Measurements from ENCODE around the gene IL17D.
A peak's percentile ranks its signal among the peaks of the same experiment; 100 is the strongest.
"Not testable (repeated sequence)": the region's sequence is repeated elsewhere in the genome, so short reads cannot be mapped to it uniquely, and the experiment has no call there.

IL17D gene, protein sequence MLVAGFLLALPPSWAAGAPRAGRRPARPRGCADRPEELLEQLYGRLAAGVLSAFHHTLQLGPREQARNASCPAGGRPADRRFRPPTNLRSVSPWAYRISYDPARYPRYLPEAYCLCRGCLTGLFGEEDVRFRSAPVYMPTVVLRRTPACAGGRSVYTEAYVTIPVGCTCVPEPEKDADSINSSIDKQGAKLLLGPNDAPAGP

DNA sequence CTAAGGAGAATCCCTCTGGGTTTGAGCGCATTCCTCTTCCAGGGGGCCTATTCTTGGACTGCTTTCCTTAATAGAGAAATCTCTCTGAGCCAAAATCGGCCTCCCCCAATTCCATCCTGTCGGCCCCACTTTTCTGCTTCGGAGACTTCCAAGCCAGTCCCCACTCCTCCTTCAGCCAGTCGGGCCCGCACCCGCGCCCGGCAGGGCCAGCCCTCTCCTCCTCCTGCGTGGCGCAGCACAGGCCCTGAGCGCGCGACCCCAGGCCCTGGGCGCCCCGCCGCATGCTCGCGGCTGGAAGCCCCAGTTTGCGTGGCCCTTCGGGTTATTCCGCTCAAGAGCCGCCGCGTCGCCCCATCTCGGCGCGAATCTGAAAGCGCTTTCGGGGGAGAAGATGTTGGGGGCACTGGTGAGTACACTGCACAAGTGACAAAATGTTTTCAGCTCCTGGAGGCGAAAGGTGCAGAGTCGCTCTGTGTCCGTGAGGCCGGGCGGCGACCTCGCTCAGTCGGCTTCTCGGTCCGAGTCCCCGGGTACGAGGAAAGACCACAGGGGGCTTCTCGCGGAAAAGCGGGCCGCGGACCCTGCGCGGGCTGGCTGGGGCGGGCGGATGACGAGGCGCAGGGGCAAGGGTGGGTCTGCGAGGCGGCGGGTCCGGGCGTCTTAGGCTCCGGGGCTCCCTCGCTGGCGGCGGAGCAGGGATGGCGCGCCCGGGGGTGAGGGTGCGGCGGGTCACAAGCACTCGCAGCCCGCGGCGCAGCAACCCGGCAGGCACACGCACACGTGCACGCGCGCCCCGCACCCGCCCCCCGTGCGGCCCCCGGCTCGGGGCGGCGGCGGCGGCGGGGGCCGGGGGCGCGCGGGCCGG lies at the start of gene IL17D:
Gene IL17D, plus strand, starts transcription at position 785 of the 865 bp plus-strand sequence. CDS start 303 bp downstream, outside the sequence.
- DNase-seq = no peak

DNA sequence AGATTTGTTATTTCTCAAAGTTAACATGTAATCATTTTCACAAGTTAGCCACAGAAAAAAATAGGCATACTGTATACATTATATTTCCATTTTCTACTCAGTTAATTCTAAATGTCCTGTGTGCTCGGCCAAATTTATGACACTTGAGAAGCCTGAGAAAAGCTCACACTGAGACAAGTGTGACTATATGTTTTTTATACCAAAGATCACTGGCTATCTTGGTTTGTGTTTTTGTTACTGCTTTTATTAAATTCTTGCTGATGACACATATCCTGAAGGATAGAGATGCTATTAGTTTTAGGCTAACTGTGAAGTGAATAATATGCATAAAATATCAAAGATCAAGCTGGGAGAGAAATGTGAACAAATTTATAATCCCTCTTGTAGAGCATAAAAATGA lies 49.3 kb upstream of the IL17D start:
- no peak for DNase-seq

DNA sequence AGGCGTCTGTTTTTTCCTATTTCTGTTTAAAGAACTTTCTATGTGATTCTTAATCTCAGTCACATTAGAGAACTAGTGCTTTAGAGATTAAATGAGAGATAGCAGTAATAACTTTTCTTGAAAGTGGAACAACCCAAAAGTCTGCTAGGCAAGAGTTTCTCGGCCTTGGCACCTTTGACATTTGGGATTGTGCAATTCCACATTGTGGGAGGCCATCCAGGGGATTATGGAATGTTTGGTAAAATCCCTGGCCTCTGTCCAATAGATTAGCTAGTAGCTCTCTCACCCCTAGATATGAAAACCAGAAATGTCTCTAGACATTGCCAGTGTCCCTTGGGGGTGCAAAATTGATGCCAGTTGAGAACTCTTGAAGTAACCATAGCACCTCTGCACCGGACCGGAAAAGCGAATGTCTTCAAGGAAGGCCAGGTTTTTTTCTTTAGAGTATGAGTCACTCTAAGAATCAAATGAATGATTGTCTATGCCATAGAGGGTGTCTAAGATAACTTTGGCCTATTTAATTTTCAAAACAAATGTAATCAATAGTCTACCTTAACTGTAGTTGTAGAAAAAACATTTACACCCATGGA lies 45.0 kb upstream of the IL17D start:
- peak; percentile 6 for DNase-seq

DNA sequence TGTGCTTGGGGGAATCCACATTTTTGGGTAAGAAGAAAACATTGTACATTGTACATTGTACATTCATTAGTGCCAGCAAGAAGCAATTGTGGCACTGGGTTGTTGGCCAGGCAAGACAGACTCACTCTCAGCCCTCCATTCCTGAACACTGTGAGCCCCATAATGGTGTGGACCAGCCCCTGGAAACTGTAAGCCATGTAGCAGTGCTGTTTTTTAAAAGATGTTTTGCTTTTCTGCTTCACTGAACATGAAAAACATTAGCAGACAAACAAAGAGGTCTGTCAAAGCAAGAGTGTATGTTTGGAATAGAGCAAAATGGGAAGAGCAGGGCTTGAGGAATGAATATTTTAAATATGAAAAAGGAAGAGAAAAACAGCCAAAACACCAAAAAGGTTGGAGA lies 39.1 kb upstream of the IL17D start:
- no peak for DNase-seq

DNA sequence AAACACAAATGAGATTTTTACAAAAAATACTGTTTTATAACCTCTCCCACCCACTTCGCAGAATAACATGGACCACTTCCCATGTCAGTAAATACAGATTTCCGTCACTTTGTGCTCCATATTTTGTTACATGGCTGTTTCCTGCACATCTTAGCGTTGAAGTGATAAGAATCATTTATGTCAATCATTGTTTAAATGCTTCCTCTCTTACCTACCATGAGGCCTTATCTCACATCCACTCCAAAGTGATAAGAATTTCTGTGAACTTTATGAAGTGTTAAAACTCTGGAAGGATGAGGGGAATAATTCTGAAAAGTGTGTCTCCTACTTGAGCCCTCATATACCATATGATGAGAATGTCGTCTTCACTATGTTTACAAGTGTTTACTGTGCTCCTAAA lies 36.6 kb upstream of the IL17D start:
- DNase-seq = no peak

DNA sequence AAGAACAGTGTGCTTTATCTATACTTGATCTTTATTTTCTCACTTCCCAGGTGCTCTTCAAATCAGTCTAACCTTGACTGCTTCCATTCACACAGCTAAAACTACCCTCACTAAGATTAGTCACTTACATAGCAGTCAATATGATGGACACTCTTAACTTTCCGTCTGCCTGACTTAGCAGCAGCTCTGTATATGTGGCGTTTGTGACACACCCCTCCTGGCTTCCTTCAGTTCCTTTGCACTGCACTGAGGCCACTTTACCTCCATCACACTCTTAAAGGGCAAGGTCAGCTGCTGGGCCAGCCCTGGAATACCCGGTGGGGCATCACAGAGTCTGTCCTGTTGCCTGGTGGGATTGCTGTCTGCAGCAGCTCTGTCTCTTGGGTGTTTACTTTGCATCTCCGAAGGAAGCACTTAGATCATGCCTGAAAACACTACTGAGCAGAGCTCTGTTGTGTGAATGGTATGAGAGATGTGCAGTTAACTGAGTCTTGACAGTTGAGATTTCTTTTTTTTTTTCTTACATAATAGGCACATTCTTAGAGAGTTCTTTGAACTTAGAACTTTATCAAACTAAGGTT lies 35.6 kb upstream of the IL17D start:
- DNase-seq = no peak

DNA sequence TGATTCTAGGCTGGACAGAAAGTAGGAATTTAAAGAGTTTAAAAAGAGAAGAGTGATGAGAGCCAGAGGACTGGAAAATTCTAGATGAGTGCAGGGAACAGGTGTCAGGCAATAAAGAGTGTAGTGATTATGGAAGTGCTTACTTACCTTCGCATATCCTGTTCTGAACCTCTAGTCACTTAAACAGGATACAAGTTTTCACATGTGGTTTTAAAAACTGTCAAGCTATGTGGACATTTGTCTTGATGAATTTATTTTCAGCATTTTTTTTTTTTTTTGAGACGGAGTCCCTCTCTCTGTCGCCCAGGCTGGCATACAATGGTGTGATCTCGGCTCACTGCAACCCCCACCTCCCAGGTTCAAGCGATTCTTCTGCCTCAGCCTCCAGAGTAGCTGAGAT lies 34.3 kb upstream of the IL17D start:
- no peak for DNase-seq

DNA sequence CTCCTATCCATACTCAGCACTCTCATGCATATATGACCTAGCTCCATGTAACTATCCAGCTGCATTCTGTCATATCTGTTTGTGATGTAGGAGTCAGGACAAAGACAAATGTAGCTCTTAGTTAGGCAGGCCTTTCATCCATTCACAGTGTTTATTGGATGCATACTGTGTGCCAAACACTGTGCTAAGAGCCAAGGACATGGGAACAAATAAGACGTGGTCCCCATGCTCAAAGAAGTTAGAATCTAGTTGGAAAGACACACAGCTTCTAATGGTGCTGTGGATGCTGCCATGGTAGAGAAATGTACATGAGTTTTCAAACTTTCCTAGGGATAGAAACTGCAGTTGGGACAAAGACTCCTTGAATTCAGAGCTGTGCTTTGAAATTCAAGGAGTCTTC lies 31.7 kb upstream of the IL17D start:
- DNase-seq = no peak

DNA sequence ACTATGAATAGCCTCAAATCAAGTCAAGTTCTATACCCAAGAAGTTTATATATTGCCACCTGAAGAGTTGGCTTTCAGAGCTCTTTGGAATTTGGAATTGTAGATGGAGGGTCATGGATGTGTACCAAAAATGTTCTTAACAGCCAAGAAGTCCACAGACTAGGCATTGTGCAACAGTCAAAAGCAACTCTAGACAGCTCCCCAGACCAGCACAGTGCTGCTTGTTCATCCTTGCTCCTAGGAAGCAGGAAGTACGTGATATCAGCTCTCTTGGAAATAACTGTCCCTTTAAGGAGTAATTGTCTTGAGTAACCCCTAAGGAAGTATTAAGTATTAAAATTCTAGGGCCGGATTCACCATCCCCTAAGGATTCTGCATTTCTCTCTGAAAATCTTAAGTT lies 30.7 kb upstream of the IL17D start:
- peak; percentile 29 for DNase-seq

DNA sequence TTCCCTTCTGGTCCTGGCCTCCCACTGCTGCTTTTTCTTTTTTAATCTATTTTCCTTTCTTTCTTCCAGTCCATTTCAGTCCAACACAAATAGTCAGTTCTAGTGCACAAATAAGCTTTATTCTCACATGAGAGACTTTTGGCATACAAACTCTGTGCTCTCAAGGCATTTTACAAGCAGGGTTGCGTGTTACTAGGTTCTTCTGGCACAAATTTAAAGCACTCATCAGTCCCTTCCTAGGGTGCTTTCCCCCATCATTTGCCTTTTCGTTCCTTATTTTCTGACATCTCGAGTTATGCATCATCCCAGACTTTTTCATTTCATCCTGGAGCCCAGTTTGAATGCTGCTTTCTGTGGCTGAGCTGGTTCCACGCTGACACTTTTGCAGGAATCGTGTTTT lies 29.8 kb upstream of the IL17D start:
- DNase-seq = no peak

DNA sequence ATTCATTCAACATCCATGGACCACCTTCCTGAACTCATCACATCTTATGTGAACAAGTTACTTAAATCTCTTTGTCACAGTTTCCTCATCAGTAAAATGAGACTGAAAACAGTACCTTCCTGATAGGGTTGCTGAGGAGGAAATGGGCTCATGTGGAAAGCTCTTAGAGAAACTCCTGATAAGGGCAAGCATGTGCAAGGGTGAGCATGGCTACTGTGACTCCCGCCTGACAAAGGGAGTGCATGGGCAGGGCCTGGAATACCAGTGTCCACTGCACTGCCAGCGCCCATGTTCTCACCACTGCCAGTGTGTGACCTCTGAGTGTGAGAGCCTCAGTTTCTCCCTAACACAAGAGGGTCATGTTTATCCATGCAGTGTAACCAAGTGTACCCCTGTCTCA lies 27.3 kb upstream of the IL17D start:
- no peak for DNase-seq

DNA sequence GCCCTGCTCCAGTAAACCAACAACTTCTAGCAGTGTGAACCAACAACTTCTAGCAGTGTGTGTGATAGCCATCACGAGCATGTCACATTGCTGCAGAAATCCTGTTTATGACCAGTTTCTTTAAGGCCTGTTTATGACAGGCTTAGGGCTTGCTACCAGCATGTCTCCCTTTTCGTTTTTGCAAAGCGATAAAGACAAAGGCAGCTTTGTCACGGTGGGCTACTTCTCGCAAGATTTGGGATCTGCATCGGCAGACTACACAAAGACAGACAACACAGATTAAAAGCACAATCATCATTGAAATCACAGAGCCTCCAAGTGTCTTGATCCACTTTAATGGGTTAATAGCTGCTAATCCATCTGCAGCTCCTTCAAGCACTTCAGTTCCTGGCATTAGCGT lies 24.9 kb upstream of the IL17D start:
- DNase-seq = not testable (repeated sequence)

DNA sequence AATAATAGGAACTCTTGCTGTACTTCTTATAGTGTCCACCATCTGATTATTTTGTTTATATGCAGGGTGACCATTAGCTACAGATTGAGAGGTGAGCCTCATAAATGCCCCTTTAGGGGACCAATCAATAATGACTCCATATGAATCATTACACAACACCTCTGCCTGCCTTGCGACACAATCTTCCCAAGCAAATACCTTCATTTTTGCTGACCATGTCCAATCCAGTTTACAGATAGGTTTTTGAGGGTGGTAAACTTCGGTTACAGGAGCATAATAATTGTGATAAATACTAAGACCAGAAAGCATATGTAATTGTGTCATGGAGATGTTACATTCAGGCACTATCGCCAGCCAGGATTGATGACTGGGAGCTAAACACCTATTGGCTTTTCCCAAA lies 23.6 kb upstream of the IL17D start:
- no peak for DNase-seq

DNA sequence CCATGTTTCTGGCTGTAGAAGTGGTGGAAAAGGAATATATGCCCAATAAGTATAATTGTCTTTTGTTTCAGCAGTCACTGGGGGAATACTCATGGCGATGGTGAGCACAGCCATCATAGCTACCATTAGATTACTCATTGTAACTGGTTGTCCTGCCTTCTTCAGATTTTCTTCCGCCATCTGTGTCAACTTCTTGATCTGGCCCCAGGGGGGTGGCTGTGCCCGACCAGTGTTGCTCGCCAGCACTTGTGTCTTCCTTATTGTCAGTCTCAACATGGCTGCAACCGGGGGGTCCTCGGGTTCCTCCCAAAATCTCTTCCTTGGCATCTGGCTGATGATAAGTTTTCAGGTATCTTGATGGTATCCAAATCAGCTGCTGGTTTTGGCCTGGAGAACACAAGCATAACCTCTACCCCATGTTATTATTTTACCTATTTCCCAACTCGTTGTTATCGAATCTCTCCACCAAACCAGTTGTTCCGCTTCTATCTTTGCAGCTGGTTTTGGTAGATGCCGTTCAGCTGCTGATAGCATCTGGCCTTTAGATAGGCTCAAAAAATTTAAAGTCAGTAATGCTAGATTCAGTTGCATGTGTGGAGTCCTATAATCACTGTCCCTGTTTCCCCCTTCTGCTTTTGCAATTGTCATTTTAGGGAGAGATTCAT lies 23.0 kb upstream of the IL17D start:
- no peak for DNase-seq

DNA sequence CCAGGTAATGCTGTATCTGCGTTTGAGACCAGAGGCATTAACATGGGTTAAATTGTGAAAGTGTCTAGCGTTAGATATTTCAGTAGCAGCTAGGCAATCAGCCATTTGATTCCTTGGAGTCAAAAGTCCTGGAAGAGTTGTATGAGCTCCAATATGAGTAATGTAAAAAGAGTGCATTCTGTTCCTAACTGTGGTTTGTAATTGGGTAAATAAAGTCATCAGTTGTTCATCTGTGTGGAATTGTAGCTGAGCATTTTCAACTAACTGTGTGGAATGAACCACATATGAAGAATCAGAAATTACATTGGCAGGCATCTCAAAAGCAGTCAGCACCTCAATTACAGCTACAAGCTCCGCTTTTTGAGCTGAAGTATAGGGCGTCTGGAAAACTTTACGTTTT lies 22.0 kb upstream of the IL17D start:
- DNase-seq = peak; percentile 91

DNA sequence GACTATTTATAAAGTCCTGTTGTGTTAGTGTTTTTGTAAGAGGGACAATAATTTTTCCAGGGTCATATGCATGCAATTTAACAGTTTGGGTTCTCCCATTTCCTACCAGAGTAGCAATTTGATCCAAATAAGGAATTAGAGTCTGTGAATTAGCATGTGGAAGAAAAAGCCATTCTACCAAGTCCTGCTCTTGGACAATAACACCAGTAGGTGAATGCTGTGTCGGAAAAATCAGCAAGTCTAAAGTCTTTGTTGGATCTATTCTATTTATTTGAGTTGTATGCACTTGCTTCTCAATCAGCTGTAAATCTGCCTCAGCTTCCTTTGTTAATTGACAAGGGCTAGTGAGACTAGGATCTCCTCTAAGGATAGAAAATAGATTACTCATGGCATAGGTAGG lies 21.4 kb upstream of the IL17D start:
- DNase-seq = no peak

DNA sequence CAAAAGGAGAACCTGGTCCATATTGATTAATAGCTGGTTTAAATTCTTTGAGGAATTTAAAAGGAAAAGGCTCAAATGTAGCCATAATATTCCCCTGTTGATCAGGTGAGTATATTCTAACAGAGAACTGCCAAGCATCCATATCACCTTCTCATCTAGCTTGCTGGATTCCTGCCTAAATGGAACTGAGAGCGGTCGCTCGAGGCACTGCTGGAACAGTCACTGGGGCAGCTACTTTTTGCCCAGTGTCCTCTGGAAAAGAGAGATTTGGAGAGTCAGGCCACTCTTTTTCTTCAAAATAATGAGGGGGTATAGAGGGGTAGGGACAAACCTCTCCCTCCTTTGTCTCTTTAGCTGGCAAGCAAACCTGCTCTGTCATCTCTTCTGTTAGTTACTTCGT lies 19.5 kb upstream of the IL17D start:
- DNase-seq = no peak

DNA sequence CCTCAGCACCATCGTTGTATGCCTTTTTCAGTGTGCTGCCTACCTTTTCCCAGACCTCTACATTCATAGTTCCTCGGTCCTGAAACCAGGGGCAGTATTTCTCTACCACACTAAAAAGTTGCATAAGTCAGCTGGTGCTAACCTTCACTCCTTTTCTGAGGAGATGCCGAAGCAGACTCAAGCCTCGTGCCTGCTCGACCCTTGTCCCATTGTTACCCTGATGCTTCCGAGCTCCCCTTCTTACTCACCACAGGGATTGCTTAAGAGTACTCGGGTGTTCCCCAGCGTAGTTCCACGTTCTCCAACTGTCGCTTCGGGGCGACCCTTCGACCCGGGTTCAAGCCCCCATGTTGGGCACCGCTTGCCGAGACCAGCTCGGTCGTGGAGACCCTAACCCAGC lies 19.0 kb upstream of the IL17D start:
- no peak for DNase-seq

DNA sequence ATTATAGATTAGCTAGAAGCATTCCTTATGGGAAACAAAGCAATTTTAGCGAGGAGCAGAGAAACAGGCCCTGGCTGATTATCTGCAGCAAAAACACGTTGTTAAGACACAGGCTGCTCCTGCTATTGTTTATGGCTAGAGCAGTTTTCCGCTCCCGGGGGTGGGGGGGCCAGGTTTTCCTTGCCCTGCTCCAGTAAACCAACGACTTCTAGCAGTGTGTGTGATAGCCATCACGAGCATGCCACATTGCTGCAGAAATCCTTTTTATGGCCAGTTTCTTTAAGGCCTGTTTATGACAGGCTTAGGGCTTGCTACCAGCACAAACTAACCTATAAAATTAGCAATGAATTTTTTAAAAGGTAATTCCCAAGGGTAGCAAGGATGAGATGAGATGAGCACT lies 18.4 kb upstream of the IL17D start:
- DNase-seq = no peak

DNA sequence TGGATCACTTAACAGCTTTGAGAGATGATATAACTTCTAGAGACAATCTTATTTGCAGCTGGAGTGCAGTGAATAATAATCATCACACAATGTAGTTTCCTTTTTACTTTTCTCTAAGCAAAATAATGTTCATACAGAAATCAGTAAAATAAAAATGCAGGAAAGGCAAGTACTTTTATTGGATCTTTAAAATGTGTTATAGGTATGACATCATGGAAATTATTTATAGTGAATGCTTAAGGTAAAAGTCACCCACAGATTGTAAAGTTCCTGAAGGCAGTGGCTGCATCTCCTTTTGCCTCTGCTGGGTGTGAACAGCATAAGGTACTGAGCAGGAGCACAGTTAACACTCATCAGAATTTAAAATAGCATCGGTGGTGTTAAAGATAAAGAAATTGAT lies 17.3 kb upstream of the IL17D start:
- no peak for DNase-seq

DNA sequence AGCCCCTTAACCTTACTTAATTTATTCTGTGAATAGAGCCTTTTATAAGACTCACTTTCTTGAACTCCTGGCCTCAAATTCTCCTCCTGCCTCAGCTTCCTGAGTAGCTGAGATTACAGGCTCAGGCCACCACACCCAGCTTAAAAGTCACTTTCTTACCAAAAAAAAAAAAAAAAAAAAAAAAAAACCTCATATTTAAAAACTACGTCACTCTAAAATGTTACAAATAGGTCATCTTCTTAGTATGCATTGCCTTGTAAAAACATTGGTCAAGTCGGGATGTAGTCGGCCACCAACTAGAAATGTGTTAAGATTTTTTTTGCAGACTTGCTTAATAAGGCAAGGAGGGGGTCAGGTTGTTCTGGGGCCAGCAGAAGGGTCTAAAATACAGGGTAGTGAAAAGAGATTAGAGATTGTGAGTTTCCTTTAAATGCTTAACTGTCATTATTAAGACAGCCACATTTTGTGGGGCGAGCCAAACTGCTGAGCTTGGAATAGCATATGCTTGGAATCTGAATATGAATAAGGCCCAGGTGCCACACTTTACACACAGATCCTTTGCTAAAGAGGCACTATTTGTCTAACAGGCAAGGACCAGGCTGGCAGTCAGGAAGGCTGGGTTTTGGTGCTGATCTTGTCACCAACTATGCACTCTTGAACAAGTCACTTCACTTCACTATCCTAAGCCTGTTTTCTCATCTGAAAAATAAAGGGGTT lies 16.5 kb upstream of the IL17D start:
- no peak for DNase-seq

DNA sequence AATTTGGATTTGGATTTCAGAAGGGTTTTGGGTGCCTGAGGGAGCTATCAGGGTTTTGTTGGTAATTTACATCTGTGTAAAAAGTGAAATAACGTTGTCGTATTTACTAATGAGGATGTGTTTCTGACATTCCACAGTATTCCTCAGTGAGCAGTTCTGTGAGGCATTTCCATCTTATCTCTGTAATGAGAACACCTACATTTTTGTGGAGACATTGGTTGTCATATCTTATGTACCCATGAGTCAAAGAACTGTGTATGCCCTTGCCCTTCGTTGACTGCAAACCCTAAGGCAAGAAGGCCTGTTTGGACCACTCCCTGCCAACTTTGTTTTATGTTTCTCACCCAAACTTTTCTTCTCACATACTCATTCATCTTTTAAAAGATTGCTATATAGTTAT lies 14.2 kb upstream of the IL17D start:
- DNase-seq = no peak

DNA sequence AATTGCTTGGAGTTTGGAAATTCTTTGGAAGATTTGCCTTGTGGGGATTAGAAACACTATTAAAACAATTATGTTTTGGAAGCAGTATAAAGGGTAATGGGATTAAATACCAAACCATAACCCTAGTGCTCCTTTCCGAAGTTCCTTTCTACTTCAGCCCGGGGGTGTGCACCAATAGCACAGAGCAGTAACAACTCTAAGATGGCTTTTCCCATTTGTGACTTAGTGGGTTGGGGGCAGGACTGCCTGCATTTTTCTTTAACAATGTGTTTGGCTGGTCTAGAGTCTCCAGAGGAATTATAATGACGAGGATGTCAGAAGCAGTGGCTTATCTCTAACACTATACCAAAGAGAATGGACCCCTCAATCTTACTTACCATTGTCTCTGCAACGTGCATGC lies 11.9 kb upstream of the IL17D start:
- no peak for DNase-seq
